DOHH2 (cell line): ENCODE results near the gene MLC1.

Experiments used
- CTCF ChIP-seq: fragments of 200-600 bp; sonication (generic); IDR thresholded peaks from one replicate; pipeline ENCODE4 v1.5.1; 2014; ENCODE audit warnings: antibody characterized with exemption, mild to moderate bottlenecking, low read depth, low read length; ENCODE audit not compliant: poor library complexity, severe bottlenecking
- EZH2phosphoT487 ChIP-seq: fragments of 200-600 bp; sonication (generic); IDR thresholded peaks from 2 replicates; pipeline ENCODE4 v1.6.1; 2017; ENCODE audit warnings: borderline replicate concordance, mild to moderate bottlenecking, antibody characterized with exemption, low read length, moderate library complexity, mixed read lengths

- no peak for TF ChIP-seq CTCF
- TF ChIP-seq EZH2phosphoT487: no peak
Observed at GRCh38 chr22:50035976-50036724, 49.1 kb downstream of the MLC1 start.
